Hematopoietic multipotent progenitor cell treated with erythropoietin and hydrocortisone succinate and interleukin-3 and kit ligand, for 8 days (in vitro differentiated cells): ENCODE measurements around the gene TNS2.

Source experiments
- DNase-seq: peaks from one replicate; pipeline ENCODE4 v3.0.0-alpha.2; 2015

The TNS2 gene

DNA sequence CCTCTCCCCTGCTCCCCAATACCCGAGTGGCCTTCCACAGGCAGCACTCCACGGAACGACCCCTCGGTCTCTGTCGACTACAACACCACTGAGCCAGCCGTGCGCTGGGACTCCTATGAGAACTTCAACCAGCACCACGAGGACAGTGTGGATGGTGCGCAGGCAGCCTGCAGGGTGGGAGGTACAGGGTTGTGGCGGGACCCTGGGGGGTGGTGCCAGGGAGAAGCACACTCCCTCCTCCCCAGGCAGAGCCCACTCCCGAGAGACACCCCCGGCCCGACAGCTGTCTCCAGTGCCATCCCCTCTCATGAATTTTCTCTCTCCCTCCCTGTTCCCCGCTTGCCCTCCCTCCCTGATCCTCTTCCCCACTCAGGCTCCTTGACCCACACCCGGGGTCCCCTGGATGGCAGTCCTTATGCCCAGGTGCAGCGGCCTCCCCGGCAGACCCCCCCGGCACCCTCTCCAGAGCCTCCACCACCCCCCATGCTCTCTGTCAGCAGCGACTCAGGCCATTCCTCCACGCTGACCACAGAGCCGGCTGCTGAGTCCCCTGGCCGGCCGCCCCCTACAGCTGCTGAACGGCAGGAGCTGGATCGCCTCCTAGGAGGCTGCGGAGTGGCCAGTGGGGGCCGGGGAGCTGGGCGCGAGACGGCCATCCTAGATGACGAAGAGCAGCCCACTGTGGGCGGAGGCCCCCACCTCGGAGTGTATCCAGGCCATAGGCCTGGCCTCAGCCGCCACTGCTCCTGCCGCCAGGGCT is 9.0 kb downstream of the TNS2 start:
- no peak for DNase-seq

GRCh38 chr12:53059434-53060063 is 9.7 kb downstream of the TNS2 start:
- no peak for DNase-seq

DNA sequence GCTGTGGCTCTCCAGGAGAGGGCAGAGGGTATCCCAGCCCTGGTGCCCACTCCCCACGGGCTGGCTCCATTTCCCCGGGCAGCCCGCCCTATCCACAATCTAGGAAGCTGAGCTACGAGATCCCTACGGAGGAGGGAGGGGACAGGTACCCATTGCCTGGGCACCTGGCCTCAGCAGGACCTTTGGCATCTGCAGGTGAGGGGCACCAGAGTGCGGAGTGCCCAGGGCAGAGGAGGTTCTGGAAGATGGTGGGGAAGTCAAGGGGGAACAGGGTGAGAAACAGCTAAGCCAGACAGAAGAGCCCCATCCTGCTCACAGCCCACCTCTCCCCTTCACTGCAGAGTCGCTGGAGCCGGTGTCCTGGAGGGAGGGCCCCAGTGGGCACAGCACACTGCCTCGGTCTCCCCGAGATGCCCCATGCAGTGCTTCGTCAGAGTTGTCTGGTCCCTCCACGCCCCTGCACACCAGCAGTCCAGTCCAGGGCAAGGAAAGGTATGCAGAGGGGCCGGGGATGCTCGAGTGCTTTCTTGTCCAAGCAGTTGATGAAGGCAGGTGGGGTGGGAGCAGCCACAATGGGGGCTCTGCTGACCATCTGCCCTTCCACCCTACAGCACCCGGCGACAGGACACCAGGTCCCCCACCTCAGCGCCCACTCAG is 10.3 kb downstream of the TNS2 start:
- no peak for DNase-seq

DNA sequence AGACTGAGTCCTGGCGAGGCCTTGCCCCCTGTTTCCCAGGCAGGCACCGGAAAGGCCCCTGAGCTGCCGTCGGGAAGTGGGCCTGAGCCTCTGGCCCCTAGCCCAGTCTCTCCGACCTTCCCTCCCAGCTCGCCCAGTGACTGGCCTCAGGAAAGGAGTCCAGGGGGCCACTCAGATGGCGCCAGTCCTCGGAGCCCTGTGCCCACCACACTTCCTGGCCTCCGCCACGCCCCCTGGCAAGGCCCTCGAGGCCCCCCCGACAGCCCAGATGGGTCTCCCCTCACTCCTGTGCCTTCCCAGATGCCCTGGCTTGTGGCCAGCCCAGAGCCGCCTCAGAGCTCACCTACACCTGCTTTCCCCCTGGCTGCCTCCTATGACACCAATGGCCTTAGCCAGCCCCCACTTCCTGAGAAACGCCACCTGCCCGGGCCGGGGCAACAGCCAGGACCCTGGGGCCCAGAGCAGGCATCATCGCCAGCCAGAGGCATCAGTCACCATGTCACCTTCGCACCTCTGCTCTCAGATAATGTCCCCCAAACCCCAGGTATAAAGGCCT is 10.9 kb downstream of the TNS2 start:
- DNase-seq, result no peak

DNA sequence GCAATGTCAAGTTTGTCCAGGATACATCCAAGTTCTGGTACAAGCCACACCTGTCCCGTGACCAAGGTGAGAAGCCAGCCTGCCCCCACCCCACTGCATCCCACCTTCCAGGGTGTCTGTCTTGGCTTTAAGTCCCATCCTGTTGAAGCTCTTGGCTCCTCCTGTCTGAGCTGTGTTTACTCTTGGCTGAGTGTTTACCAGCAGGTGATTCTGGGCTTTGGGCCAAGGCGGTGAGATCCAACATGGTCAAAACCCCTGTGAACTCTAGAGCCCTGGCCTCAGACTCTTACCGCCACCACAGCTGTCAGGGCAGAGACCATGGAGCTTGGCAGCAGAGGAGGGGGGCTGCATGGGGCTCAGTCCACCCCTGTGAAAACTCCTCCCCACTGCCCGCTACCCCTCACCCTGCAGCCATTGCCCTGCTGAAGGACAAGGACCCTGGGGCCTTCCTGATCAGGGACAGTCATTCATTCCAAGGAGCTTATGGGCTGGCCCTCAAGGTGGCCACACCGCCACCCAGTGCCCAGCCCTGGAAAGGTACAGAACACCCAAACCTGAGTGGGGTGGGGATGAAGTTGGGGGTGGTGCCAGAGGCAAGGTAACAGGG is 11.6 kb downstream of the TNS2 start:
- peak; percentile 25 for DNase-seq

DNA sequence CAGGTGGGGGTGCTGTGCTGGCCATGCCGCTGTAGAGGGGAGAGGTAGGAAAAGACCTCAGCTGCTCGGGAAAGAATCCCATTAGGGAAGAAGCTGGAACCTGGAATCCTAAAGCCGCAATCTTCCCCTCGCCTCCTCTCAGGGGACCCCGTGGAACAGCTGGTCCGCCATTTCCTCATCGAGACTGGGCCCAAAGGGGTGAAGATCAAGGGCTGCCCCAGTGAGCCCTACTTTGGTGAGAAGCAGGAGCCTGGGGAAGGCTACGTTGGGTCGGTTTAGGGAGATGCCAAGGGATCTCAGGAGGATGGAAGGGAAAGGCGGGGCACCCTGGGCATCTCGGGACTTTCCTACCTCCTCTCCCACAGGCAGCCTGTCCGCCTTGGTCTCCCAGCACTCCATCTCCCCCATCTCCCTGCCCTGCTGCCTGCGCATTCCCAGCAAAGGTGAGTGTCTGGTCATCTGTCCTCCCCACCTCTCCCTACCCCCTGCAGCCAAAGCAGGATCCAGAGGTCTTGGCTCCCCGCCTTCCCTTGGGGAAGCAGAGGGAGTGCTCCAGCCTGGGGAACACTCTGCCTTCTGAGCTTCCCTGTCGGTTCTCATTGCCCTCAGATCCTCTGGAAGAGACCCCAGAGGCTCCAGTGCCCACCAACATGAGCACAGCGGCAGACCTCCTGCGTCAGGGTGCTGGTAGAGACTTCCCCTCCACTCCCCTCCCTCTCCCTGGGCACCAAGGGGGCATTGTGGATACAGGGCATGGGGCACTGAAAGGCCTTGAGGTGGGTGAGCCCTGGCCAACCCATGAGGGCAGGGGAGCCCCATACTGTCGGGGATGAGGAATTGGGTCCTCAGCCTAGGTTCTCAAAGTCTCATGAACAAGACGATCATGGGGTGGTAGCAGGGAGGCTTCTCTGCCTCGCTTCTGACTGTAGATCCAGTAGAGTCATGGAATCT is 12.4 kb downstream of the TNS2 start:
- no peak for DNase-seq

DNA sequence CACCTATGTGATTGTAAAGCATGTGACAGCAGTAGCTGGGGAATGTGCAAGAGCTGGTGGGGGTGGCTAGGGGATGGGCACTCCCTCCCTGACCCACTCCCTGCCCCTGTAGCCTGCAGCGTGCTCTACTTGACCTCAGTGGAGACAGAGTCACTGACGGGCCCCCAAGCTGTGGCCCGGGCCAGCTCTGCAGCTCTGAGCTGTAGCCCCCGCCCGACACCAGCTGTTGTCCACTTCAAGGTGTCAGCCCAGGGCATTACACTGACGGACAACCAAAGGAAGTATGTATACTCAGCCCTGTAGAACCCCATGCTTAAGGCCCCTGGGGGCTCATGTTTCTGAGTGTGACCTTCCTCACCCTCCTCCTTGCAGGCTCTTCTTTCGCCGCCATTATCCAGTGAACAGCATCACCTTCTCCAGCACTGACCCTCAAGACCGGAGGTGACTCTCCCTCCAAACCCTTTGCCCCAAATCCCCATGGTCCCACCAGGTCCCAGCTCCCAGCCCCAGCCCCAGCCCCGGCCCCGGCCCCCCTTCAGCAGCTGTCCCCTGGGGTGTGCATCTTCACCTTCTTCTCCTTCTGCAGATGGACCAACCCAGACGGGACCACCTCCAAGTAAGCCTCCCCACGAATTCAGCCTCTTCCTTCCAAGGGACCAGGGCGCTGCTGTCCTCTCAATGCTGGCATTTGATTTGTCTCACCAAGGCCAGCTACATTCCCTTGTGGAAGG is 13.3 kb downstream of the TNS2 start:
- DNase-seq, result no peak

DNA sequence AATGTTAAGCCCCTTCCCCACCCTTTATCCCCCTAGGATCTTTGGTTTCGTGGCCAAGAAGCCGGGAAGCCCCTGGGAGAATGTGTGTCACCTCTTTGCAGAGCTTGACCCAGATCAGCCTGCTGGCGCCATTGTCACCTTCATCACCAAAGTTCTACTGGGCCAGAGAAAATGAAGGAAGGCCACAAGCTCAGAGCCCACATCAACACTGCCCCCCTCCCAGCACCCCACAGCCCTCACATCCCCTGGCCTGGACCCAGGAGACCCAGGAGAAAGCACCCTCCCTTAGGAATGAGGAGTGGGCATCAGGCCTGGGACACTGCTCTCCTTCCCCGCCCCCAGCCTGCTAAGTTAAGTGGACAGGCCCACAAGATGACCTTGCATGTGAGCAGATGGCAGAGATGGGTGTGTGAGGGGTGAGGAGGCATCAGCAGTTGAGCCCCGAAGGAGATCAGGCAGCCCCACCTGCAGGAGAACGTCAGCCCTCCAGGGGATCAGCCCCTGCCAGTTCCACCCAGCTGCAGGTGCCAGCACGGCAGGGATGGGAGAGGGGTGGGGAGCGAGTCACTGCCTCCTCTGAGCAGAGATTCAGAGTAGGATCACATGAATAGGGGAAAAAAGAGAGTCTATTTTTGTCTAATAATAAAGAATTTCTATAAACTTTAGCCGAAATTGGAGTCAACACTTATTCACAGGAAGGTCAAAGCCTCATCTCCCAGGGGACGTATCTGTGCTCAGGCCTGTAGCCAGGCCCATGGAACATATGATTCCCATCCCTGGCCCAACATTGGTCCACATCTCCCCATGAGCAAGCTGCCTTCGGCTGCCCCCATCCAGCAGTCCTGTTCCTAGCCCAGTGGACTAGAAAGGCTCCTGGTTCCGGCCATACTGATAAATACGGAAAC is 14.1 kb downstream of the TNS2 start:
- no peak for DNase-seq

GRCh38 chr12:53064613-53065436 is 15.0 kb downstream of the TNS2 start:
- no peak for DNase-seq

DNA sequence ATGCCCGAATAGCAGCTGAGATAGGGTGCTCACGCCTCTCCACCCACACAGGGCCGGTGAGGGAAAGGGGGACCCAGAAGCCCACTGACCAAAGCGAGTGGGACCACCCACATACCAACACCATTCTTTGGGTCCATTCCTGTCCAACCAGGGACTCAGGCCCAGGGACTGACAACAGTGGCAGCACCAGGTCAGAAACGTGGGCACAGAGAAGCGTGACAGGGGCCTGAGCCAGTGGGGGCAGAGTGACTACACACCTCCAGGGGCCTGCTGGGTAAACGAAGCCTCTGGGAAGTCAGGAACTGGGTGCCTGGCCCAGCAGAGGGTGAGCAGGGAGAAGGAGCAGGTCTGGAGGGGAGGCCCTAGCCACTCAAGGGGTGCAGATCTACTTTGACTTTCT is 15.6 kb downstream of the TNS2 start:
- DNase-seq, result no peak

DNA sequence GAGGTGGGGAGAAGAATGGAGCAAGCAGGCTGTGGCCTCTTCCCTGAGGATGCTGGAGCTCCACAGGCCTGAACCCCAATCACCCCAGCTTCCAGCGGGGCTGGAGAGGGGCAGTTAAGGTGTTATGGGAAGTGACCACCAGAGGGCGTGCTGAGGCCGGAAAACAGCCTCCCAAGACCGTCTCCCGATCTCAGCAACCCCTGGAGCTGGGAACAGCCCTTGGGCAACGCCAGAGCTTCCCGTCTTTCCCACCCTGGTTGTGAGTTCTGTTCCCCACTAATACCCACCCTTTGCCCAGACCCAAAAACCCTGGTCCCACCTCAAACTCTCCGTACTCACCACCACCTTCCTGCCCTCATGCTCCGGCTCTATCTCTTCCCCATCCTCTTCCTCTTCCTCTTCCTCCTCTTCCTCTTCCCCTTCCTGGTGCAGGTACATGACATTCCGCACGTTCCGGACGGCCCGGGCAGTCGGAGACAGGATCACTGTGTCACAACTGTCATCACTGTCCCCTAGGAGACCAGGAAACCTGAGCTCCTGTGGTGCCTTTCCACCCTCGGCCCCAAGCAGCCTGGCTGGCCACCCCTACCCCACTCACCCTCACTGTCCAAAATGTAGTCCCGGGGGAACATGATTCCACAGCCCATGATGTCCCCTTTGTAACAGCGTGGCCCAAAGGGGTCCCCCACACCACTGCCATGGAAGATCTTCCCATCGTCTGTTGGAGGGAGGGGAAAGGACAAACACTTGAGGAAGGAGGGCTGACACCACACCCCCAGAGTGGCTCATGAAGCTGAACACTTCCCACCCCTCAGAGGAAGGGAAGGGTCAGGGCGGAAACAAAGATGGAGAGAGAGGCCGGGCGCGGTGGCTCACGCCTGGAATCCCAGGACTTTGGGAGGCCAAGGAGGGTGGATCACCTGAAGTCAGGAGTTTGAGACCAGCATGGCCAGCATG is 16.4 kb downstream of the TNS2 start:
- DNase-seq, result peak; percentile 66

- no peak for DNase-seq
These were observed 17.5 kb downstream of the TNS2 start for GRCh38 chr12:53067074-53067992.

GRCh38 chr12:53067993-53068770 is 18.3 kb downstream of the TNS2 start:
- DNase-seq, result no peak

DNA sequence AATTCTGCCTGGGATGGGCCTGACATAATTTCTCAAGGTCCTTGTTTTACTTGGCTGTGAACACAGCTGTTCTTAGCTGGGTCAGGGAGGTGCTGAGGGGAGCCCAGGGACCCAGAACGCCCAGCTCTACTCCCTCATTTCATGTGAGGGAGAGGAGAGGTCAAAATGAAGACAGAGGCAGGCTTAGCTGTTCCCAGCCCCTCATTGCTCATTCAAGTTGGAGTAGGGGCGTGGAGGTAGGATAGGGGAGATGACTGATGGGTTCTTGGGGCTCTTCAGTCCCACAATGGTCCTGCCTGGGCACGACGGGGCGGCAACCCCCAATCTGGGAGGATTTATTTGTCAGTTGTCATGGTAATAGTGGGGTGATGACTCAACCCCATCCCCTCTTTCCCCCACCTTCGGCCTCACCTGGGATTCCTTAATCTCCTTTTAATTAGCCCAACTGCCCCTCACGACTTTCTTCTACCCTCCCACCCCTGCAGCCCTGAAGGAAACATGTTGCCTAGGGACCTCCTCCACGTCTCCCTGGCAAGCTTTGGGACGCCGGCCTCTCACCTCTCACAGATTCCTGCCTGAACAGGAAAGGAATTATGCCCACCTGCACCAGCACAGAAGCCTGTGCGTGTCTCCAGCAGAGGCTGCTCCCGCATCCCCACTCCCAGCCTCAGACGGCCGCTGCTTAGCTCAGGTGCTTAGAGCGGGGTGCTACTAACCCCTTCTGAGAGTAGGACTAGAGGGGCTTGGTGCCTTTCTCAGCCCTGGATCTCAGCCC is 19.1 kb downstream of the TNS2 start:
- no peak for DNase-seq

- DNase-seq, result no peak
These were observed 20.0 kb downstream of the TNS2 start for GRCh38 chr12:53069621-53070410.
